Peyer's patch (tissue), 4 donors: ENCODE data around the gene SAMD11.

Experiments used
- CTCF ChIP-seq, 6 experiments: fragments of 450-650 bp in 4 of 6; fragments of 200-600 bp in 2 of 6; sonication (generic) in 1 of 6; IDR thresholded peaks; one replicate each; pipeline ENCODE4 v1.5.1; 2017 to 2019; ENCODE audit warnings: antibody characterized with exemption in 6 of 6, mild to moderate bottlenecking in 3 of 6, moderate library complexity in 1 of 6
- POLR2A ChIP-seq, 2 donors: fragments of 450-650 bp; IDR thresholded peaks; one replicate each; pipeline ENCODE4 v1.5.1; 2017; ENCODE audit warnings: antibody characterized with exemption in 2 of 2, mild to moderate bottlenecking in 2 of 2, moderate library complexity in 2 of 2

- TF ChIP-seq CTCF (IDR thresholded peaks at IDR 0.05) (no peak), POLR2A (IDR thresholded peaks at IDR 0.05) (no peak)
Observed at GRCh38 chr1:899636-900317, 23.9 kb upstream of the SAMD11 start.
